A549 treated with RU486 at 1 μM for 4 hours (cell line): ENCODE results near the gene TBC1D3D. TPM values are rescaled to one million over a fixed set of nuclear protein-coding genes. Genes with fewer than 3 reads are reported as not detected.

Source experiments
- total RNA-seq: library from RNA; stranded (reverse); fragments of 200-300 nt; extraction: Qiagen RNA extraction; gene quantifications from 5 replicates; pipeline ENCODE4 v1.2.3, GENCODE V29; 2022; ENCODE audit warnings: low read depth

The TBC1D3D gene
- 0.11 to 0.13 TPM in 2 of 5 replicates, not detected in the others for total RNA-seq

GRCh38 chr17:38003676-38004075, at the start of gene TBC1D3D:
TSS of gene TBC1D3D (plus strand) at chr17:38003976. CDS start at chr17:38005561, 1,585 bp downstream.

GRCh38 chr17:37988960-37989359, 14.8 kb upstream of the TBC1D3D start, which contains the start of gene TBC1D3L:
TSS of gene TBC1D3L (minus strand) at chr17:37989060. CDS start at chr17:37987520, 1,540 bp downstream.

Other genes with a start within 250 kb of the TBC1D3D start
- gene TBC1D3K, start 79.6 kb upstream of the TBC1D3D start, total RNA-seq, result not detected in 5 replicates
- 7.4 to 12.7 TPM (median 11.4 TPM) in 5 replicates for gene TBC1D3L, start 14.9 kb upstream of the TBC1D3D start, total RNA-seq
- gene TBC1D3C, start 64.7 kb downstream of the TBC1D3D start, total RNA-seq, result not detected in 5 replicates
- not detected in 5 replicates for gene TBC1D3E, start 124.0 kb downstream of the TBC1D3D start, total RNA-seq
- gene TBC1D3, start 188.6 kb downstream of the TBC1D3D start, total RNA-seq, result not detected in 5 replicates